GM19372 (cell line): ENCODE data around the gene LPAR1.

ENCODE experiments used
- ATAC-seq: cut with Tn5 transposase; IDR thresholded peaks from one replicate; pipeline ENCODE4 v1.9.1; 2021; ENCODE audit warnings: mild to moderate bottlenecking, low read depth, moderate library complexity; ENCODE audit not compliant: unreplicated experiment

Gene LPAR1

GRCh38 chr9:111037708-111038330 lies 451 bp downstream of the LPAR1 start:
- ATAC-seq: no peak

GRCh38 chr9:111037356-111037707 lies 938 bp downstream of the LPAR1 start:
- no peak for ATAC-seq

- ATAC-seq: no peak
Observed at GRCh38 chr9:111036946-111037345, 1.3 kb downstream of the LPAR1 start.

GRCh38 chr9:111036429-111036789 lies 1.9 kb downstream of the LPAR1 start:
- no peak for ATAC-seq

- ATAC-seq: no peak
Observed at GRCh38 chr9:111035543-111036428, 2.5 kb downstream of the LPAR1 start.

GRCh38 chr9:111034898-111035539 lies 3.3 kb downstream of the LPAR1 start:
- no peak for ATAC-seq

GRCh38 chr9:111034170-111034897 lies 3.9 kb downstream of the LPAR1 start:
- ATAC-seq: no peak

GRCh38 chr9:111030492-111030891 lies 7.8 kb downstream of the LPAR1 start:
- ATAC-seq: no peak

- no peak for ATAC-seq
Observed at GRCh38 chr9:111029260-111029659, 9.0 kb downstream of the LPAR1 start.

- no peak for ATAC-seq
Observed at GRCh38 chr9:111027798-111028197, 10.5 kb downstream of the LPAR1 start.

GRCh38 chr9:111023128-111023527 lies 15.1 kb downstream of the LPAR1 start:
- ATAC-seq: no peak

- no peak for ATAC-seq
Observed at GRCh38 chr9:111020594-111020993, 17.7 kb downstream of the LPAR1 start.

- ATAC-seq: no peak
Observed at GRCh38 chr9:111016426-111017045, 21.7 kb downstream of the LPAR1 start.

- no peak for ATAC-seq
Observed at GRCh38 chr9:111016016-111016415, 22.3 kb downstream of the LPAR1 start.

- no peak for ATAC-seq
Observed at GRCh38 chr9:111013707-111014106, 24.6 kb downstream of the LPAR1 start.

GRCh38 chr9:111013250-111013649 lies 25.0 kb downstream of the LPAR1 start:
- no peak for ATAC-seq

- no peak for ATAC-seq
Observed at GRCh38 chr9:111008158-111009075, 29.9 kb downstream of the LPAR1 start.

- ATAC-seq: no peak
Observed at GRCh38 chr9:111005746-111006470, 32.4 kb downstream of the LPAR1 start.

- no peak for ATAC-seq
Observed at GRCh38 chr9:111004936-111005335, 33.3 kb downstream of the LPAR1 start.
